Measurements from ENCODE around the gene GTF3C1. TPM values are rescaled to one million over a fixed set of nuclear protein-coding genes. Genes with fewer than 3 reads are reported as not detected.

GTF3C1 gene, protein sequence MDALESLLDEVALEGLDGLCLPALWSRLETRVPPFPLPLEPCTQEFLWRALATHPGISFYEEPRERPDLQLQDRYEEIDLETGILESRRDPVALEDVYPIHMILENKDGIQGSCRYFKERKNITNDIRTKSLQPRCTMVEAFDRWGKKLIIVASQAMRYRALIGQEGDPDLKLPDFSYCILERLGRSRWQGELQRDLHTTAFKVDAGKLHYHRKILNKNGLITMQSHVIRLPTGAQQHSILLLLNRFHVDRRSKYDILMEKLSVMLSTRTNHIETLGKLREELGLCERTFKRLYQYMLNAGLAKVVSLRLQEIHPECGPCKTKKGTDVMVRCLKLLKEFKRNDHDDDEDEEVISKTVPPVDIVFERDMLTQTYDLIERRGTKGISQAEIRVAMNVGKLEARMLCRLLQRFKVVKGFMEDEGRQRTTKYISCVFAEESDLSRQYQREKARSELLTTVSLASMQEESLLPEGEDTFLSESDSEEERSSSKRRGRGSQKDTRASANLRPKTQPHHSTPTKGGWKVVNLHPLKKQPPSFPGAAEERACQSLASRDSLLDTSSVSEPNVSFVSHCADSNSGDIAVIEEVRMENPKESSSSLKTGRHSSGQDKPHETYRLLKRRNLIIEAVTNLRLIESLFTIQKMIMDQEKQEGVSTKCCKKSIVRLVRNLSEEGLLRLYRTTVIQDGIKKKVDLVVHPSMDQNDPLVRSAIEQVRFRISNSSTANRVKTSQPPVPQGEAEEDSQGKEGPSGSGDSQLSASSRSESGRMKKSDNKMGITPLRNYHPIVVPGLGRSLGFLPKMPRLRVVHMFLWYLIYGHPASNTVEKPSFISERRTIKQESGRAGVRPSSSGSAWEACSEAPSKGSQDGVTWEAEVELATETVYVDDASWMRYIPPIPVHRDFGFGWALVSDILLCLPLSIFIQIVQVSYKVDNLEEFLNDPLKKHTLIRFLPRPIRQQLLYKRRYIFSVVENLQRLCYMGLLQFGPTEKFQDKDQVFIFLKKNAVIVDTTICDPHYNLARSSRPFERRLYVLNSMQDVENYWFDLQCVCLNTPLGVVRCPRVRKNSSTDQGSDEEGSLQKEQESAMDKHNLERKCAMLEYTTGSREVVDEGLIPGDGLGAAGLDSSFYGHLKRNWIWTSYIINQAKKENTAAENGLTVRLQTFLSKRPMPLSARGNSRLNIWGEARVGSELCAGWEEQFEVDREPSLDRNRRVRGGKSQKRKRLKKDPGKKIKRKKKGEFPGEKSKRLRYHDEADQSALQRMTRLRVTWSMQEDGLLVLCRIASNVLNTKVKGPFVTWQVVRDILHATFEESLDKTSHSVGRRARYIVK (N-terminal part only)
- 92.4 and 92.8 TPM in 2 replicates for total RNA-seq (2014; rRNA removed; shearing (Covaris generic))

- DNase-seq (ENCODE audit: low read depth in 1 of 2, low spot score in 2 of 2), result peak; percentile 98 to 100
- Histone ChIP-seq H3K4me3 (peak within 1 kb of the TSS; percentile 76), H3K9me3 (replicated peaks) (no peaks in the 10 kb centered on the region), H3K27me3 (replicated peaks) (no peaks in the 10 kb centered on the region), H3K36me3 (peaks cover 35% of the 10 kb centered on the region), H3K4me1 (replicated peaks) (peaks cover 33% of the 10 kb centered on the region), H3K27ac (peak within 1 kb of the TSS; percentile 86)
These were observed at the start of gene GTF3C1, which contains the start of gene KATNIP for GRCh38 chr16:27549746-27550581. GTF3C1 (minus strand) TSS chr16:27549913; CDS start chr16:27549890, 23 bp downstream. KATNIP (plus strand) TSS chr16:27550144; CDS start chr16:27550171, 27 bp downstream.

DNA sequence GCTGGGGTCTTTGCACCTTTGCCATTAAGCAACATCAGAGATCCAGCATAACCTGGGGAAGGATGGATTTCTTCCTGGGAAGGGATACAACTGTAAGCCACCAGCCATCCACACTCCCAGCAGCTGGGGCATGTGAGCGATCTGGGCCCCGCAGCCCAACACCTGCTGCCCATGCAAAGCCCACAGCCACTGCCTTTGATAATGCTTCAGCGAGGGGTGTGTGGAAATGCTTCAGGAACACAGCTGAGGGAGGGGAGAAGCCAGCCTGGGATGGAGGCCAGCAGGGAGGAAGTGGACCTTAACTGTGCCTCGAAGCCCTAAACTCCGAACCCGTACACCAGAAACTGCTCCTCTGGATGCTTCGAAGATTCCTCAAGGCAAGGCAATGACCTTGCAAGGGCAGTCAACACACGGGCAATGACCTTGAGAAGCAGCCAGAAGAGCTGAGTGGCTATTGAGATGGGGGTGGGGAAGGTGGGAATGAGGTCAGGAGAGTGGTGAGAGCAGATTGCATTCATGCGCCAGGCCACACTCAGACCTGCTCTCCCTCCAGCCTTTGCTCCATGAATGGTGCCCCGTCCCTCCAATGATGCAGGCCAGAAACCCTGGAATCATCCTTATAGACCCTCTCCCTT is 49.3 kb upstream of the GTF3C1 start:
- Histone ChIP-seq H3K27me3 (replicated peaks) (no peaks in the 10 kb centered on the region), H3K36me3 (no peaks in the 10 kb centered on the region), H3K4me3 (no peak overlapping the region), H3K27ac (no peak overlapping the region), H3K9me3 (replicated peaks) (no peaks in the 10 kb centered on the region), H3K4me1 (replicated peaks) (no peaks in the 10 kb centered on the region)
- no peak for DNase-seq (ENCODE audit: low read depth in 1 of 2, low spot score in 2 of 2)

DNA sequence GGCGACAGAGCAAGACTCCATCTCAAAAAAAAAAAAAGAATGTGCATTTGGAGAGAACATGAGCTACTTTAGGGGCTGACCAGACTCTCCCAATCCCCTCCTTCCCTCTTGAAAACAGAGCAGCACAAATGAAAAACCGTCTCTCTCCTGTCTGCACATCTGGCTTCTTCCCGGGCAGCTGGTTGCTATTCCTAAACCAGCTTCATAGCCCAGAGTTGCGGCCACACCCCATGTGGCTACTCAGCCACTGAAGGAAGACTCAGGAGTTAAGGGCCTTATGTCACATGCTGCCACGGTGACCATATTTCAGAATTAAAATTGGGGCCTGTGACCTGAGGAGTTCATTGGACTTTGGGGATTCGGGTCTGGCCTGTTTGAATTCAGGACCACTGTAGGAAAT is 48.5 kb upstream of the GTF3C1 start:
- DNase-seq (ENCODE audit: low read depth in 1 of 2, low spot score in 2 of 2), result no peak
- Histone ChIP-seq H3K4me1 (replicated peaks) (no peaks in the 10 kb centered on the region), H3K27me3 (replicated peaks) (no peaks in the 10 kb centered on the region), H3K36me3 (no peaks in the 10 kb centered on the region), H3K4me3 (no peak overlapping the region), H3K9me3 (replicated peaks) (no peaks in the 10 kb centered on the region), H3K27ac (no peak overlapping the region)

GRCh38 chr16:27597361-27597760 is 47.6 kb upstream of the GTF3C1 start:
- no peak overlapping the region for H3K27ac ChIP-seq
- no peak for DNase-seq (ENCODE audit: low read depth in 1 of 2, low spot score in 2 of 2)
- no peak overlapping the region for H3K4me3 ChIP-seq
- no peaks in the 10 kb centered on the region for H3K4me1 ChIP-seq (replicated peaks)
- no peaks in the 10 kb centered on the region for H3K27me3 ChIP-seq (replicated peaks)
- H3K9me3 ChIP-seq (replicated peaks), result no peaks in the 10 kb centered on the region
- H3K36me3 ChIP-seq, result no peaks in the 10 kb centered on the region

- no peak for DNase-seq (ENCODE audit: low read depth in 1 of 2, low spot score in 2 of 2)
- Histone ChIP-seq H3K4me1 (replicated peaks) (no peaks in the 10 kb centered on the region), H3K36me3 (no peaks in the 10 kb centered on the region), H3K4me3 (no peak overlapping the region), H3K9me3 (replicated peaks) (no peaks in the 10 kb centered on the region), H3K27me3 (replicated peaks) (no peaks in the 10 kb centered on the region), H3K27ac (no peak overlapping the region)
These were observed 46.7 kb upstream of the GTF3C1 start for GRCh38 chr16:27596411-27596810.

DNA sequence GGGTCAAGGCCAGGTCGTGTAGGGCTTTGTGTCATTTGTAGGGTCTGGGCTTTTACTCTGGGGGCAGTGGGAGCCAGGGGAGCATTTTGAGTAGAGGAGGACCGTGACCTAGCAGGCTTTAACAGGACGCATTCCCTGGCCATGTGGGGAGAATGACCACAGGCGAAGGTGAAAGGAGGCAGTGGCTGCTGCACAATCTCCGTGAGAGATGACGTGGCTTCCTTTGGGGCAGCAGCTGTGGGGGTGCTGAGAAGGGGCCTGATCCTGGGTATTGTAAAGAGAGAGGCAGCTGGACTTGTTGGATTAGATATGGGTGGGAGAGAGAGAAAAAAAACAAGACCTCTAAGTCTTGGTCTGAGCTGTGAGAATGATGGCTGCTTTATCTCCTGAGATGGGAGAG is 46.3 kb upstream of the GTF3C1 start:
- Histone ChIP-seq H3K4me3 (no peak overlapping the region), H3K27me3 (replicated peaks) (no peaks in the 10 kb centered on the region), H3K4me1 (replicated peaks) (no peaks in the 10 kb centered on the region), H3K9me3 (replicated peaks) (no peaks in the 10 kb centered on the region), H3K27ac (no peak overlapping the region), H3K36me3 (no peaks in the 10 kb centered on the region)
- DNase-seq (ENCODE audit: low read depth in 1 of 2, low spot score in 2 of 2), result no peak

DNA sequence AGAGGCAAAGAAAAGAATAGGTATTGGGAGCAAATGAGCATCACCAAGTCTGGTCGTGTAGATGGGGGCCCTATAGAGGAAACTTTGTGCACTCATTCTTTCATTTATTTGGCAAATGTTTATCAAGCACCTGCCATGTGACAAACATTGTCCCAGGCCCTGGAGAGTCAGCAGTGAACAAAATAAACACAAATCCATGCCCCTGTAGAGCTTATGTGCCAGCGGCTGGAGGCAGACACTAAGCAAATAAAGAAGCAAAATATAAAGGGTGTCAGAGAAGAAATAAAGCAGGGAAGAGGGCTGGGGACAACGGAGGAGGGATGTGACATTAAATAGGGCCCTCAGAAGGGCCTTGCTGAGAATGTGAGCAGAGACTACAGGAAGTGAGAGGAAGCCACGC is 45.8 kb upstream of the GTF3C1 start:
- Histone ChIP-seq H3K4me1 (replicated peaks) (no peaks in the 10 kb centered on the region), H3K36me3 (no peaks in the 10 kb centered on the region), H3K27ac (no peak overlapping the region), H3K27me3 (replicated peaks) (no peaks in the 10 kb centered on the region), H3K4me3 (no peak overlapping the region), H3K9me3 (replicated peaks) (no peaks in the 10 kb centered on the region)
- no peak for DNase-seq (ENCODE audit: low read depth in 1 of 2, low spot score in 2 of 2)

DNA sequence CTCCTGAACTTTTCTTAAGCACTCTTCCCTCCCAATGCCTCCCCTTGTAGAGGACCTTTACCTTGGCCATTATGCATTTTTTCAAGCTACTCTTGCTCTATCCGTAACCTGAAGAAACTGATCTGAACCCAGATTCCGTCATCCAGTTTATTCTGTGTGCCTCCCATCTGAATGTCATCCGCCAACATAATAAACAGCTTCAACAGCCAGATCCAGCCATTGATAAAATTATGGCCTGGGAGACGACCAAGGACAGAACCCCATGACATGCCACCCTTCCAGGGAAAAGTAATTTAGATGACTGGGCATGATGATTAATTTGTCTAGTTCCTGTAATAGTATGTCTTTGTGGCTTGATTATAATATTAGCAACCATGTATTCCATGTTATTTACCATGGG is 42.1 kb upstream of the GTF3C1 start:
- Histone ChIP-seq H3K27ac (no peak overlapping the region), H3K9me3 (replicated peaks) (no peaks in the 10 kb centered on the region)

DNA sequence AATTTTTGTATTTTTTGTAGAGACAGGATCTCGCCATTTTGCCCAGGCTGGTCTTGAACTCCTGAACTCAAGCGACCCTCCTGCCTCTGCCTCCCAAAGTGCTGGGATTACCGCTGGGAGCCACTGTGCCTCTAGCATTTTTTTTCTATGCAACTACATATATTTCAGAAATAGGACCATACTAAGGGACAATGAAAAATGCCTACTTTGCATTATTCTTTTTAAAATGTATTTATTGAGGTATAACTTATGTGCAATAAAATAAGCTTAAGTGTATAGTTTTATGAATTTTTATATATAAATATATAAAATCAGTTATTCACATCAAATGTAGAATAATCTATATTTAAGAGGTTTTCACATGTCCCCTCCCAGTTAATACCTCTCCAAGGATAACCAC is 38.3 kb upstream of the GTF3C1 start:
- no peaks in the 10 kb centered on the region for H3K4me1 ChIP-seq (replicated peaks)
- no peaks in the 10 kb centered on the region; the same call in 1 of the 2 replicates for H3K36me3 ChIP-seq
- H3K27me3 ChIP-seq (replicated peaks), result no peaks in the 10 kb centered on the region
- DNase-seq (ENCODE audit: low read depth in 1 of 2, low spot score in 2 of 2), result no peak
- H3K9me3 ChIP-seq (replicated peaks), result no peaks in the 10 kb centered on the region
- no peak overlapping the region for H3K4me3 ChIP-seq
- no peak overlapping the region for H3K27ac ChIP-seq

More for the DNA sequence above, 42.1 kb upstream of the GTF3C1 start:
- no peaks in the 10 kb centered on the region for H3K27me3 ChIP-seq (replicated peaks)
- H3K4me1 ChIP-seq (replicated peaks), result no peaks in the 10 kb centered on the region
- H3K4me3 ChIP-seq, result no peak overlapping the region
- DNase-seq (ENCODE audit: low read depth in 1 of 2, low spot score in 2 of 2), result no peak
- H3K36me3 ChIP-seq, result no peaks in the 10 kb centered on the region; the same call in 1 of the 2 replicates

DNA sequence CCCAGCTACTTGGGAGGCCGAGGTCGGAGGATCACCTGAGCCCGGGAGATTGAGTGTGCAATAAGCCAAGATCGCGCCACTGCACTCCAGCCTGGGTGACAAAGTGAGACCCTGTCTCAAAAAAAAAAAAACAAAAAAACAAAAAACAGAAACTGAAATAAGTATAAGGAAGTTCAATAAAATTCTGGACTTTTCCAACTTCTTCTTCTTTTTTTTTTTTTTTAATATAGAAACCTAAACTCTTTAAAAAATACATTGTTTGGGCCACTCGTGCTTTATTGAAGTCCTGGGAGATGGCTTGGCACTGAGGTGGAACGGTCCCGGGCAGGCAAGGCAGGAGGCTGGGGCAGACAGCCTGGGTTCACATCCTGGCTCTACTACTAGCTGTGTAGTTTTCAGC is 37.0 kb upstream of the GTF3C1 start:
- DNase-seq (ENCODE audit: low read depth in 1 of 2, low spot score in 2 of 2), result no peak
- H3K4me3 ChIP-seq, result no peak overlapping the region
- H3K27me3 ChIP-seq (replicated peaks), result no peaks in the 10 kb centered on the region
- no peaks in the 10 kb centered on the region; the same call in 1 of the 2 replicates for H3K36me3 ChIP-seq
- no peak overlapping the region for H3K27ac ChIP-seq
- no peaks in the 10 kb centered on the region for H3K9me3 ChIP-seq (replicated peaks)
- H3K4me1 ChIP-seq (replicated peaks), result peaks cover 11% of the 10 kb centered on the region

DNA sequence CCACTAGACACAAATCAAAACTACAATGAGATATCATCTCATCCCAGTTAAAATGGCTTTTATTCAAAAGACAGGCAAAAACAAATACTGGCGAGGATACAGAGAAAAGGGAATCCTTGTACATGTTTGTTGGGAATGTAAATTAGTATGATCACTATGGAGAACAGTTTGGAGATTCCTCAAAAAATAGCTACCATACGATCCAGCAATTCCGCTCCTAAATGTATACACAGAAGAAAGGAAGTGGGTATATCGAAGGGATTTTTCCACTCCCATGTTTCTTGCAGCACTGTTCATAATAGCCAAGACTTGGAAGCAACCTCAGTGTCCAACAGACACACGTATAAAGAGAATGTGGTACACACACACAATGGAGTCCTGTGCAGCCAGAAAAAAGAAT is 35.5 kb upstream of the GTF3C1 start:
- Histone ChIP-seq H3K4me1 (replicated peaks) (peaks cover 13% of the 10 kb centered on the region), H3K27ac (no peak overlapping the region), H3K27me3 (replicated peaks) (no peaks in the 10 kb centered on the region), H3K4me3 (no peak overlapping the region), H3K36me3 (no peaks in the 10 kb centered on the region; the same call in 1 of the 2 replicates), H3K9me3 (replicated peaks) (no peaks in the 10 kb centered on the region)
- DNase-seq (ENCODE audit: low read depth in 1 of 2, low spot score in 2 of 2), result no peak

DNA sequence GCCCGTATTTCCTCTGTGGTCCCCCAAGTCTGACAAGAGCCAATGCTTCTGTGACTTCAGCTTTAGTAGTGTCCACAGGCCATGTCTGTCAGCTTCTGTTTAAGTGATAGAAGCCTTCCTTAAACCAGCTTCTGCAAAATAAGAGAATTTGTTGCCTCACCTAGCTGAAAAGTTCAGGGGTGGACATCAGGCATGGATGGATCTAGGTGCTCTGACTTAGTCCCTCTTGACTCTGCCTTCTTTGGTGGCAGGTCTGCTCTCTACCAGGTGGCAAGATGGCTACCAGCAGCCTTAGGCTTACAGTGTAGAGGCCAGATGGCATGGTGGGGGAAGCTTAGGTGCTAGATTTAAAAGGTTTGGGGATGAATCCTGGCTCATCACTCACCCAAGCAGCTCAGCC is 33.9 kb upstream of the GTF3C1 start:
- Histone ChIP-seq H3K27ac (no peak overlapping the region), H3K9me3 (replicated peaks) (no peaks in the 10 kb centered on the region), H3K27me3 (replicated peaks) (no peaks in the 10 kb centered on the region), H3K4me1 (replicated peaks) (peaks cover 24% of the 10 kb centered on the region), H3K4me3 (no peak overlapping the region), H3K36me3 (no peaks in the 10 kb centered on the region; the same call in 1 of the 2 replicates)
- DNase-seq (ENCODE audit: low read depth in 1 of 2, low spot score in 2 of 2), result no peak
